Gastroesophageal sphincter (tissue), 4 donors: ENCODE measurements around the gene ABHD12. TPM values are rescaled to one million over a fixed set of nuclear protein-coding genes. Genes with fewer than 3 reads are reported as not detected.

ENCODE experiments used
- ATAC-seq: fragments of 150-250 bp; one replicate; pipeline ENCODE4 v1.9.1; 2016; ENCODE audit warnings: mild to moderate bottlenecking, moderate library complexity
- H3K27ac ChIP-seq, 4 donors: fragments of 200-600 bp; sonication (generic) in 3 of 4; 1 replicate in 3 of 4; 2 replicates in 1 of 4; pipeline ENCODE4 v1.5.1; 2016 to 2019
- H3K27me3 ChIP-seq: fragments of 200-600 bp; sonication (generic); one replicate; pipeline ENCODE4 v1.5.1; 2019
- H3K36me3 ChIP-seq, 2 donors: fragments of 200-600 bp; sonication (generic); one replicate each; pipeline ENCODE4 v1.5.1; 2019; ENCODE audit warnings: control low read depth in 1 of 2
- H3K4me1 ChIP-seq, 3 donors: fragments of 200-600 bp; sonication (generic); 1 replicate in 2 of 3; 2 replicates in 1 of 3; pipeline ENCODE4 v1.5.1; 2016 to 2019; ENCODE audit warnings: control low read depth in 2 of 3
- H3K4me3 ChIP-seq, 2 donors: fragments of 200-600 bp; sonication (generic); one replicate each; pipeline ENCODE4 v1.5.1; 2019; ENCODE audit warnings: mild to moderate bottlenecking in 1 of 2, moderate library complexity in 1 of 2
- H3K9me3 ChIP-seq, 3 donors: fragments of 200-600 bp; sonication (generic); one replicate each; pipeline ENCODE4 v1.5.1; 2017 to 2019; ENCODE audit warnings: control low read depth in 2 of 3
- CTCF ChIP-seq, 4 experiments: fragments of 200-600 bp in 2 of 4; fragments of 450-650 bp in 2 of 4; sonication (generic) in 1 of 4; IDR thresholded peaks; one replicate each; pipeline ENCODE4 v1.5.1; 2017 to 2019; ENCODE audit warnings: antibody characterized with exemption in 4 of 4, mild to moderate bottlenecking in 2 of 4, moderate library complexity in 2 of 4
- EP300 ChIP-seq: sonication (generic); formaldehyde crosslinking; IDR thresholded peaks from one replicate; pipeline ENCODE4 v1.6.1; 2017; ENCODE audit warnings: antibody characterized with exemption, mild to moderate bottlenecking
- POLR2A ChIP-seq, 2 donors: fragments of 450-650 bp; IDR thresholded peaks; one replicate each; pipeline ENCODE4 v1.6.1; 2017; ENCODE audit warnings: antibody characterized with exemption in 2 of 2, mild to moderate bottlenecking in 2 of 2, moderate library complexity in 1 of 2
- POLR2AphosphoS5 ChIP-seq: sonication (generic); formaldehyde crosslinking; IDR thresholded peaks from one replicate; pipeline ENCODE4 v1.6.1; 2017; ENCODE audit warnings: antibody characterized with exemption
- WGBS, 2 donors: methylation state at CpG; one replicate each; pipeline ENCODE4 v1.1.5; 2018; ENCODE audit warnings: low coverage in 1 of 2; 5-methylcytosine and 5-hydroxymethylcytosine counted together
- total RNA-seq, 4 donors: library from RNA; depleted of rRNA; stranded (reverse); fragments of >200 nt; gene quantifications; one replicate each; pipeline ENCODE4 v1.1.0, GENCODE V29; 2016

Gene ABHD12
- total RNA-seq, 4 donors from 2014 or later, result 19.2 to 45.9 (median 39.3) TPM

- H3K27ac ChIP-seq, result no peak overlapping the region
- H3K9me3 ChIP-seq, result no peaks in the 10 kb centered on the region
- TF ChIP-seq POLR2A (IDR thresholded peaks at IDR 0.05), result no peak
- TF ChIP-seq CTCF (IDR thresholded peaks at IDR 0.05), result no peak
- no peak for TF ChIP-seq POLR2AphosphoS5
- no peak for TF ChIP-seq EP300
- peaks cover 0 to 36% (median 4%) of the 10 kb centered on the region in 3 donors for H3K4me1 ChIP-seq
- 0 to 49% methylated on average over 1 to 3 of the region's 3 CpGs for WGBS, 2 donors
- no peaks in the 10 kb centered on the region for H3K27me3 ChIP-seq
- ATAC-seq, result no peak
- no peak overlapping the region for H3K4me3 ChIP-seq
- no peaks in the 10 kb centered on the region for H3K36me3 ChIP-seq
These were observed 37.3 kb downstream of the ABHD12 start for GRCh38 chr20:25353353-25353746.

- no peak overlapping the region for H3K27ac ChIP-seq
- TF ChIP-seq CTCF (IDR thresholded peaks at IDR 0.05) (no peak), POLR2A (IDR thresholded peaks at IDR 0.05) (no peak), EP300 (no peak), POLR2AphosphoS5 (no peak)
- H3K9me3 ChIP-seq, result no peaks in the 10 kb centered on the region
- no peaks in the 10 kb centered on the region for H3K36me3 ChIP-seq
- 63 to 88% methylated on average over 3 of the region's 3 CpGs for WGBS, 2 donors
- peaks cover 0 to 36% (median 4%) of the 10 kb centered on the region in 3 donors for H3K4me1 ChIP-seq
- no peaks in the 10 kb centered on the region for H3K27me3 ChIP-seq
- no peak for ATAC-seq
- H3K4me3 ChIP-seq, result no peak overlapping the region
These were observed 37.9 kb downstream of the ABHD12 start for GRCh38 chr20:25352746-25353145.

GRCh38 chr20:25351024-25351360, 39.6 kb downstream of the ABHD12 start:
- Histone ChIP-seq H3K27ac (no peak overlapping the region), H3K9me3 (no peaks in the 10 kb centered on the region), H3K36me3 (no peaks in the 10 kb centered on the region), H3K4me3 (no peak overlapping the region), H3K4me1 (peaks cover 0 to 36% (median 4%) of the 10 kb centered on the region in 3 donors), H3K27me3 (no peaks in the 10 kb centered on the region)
- ATAC-seq, result no peak
- TF ChIP-seq POLR2A (IDR thresholded peaks at IDR 0.05), result no peak
- no peak for TF ChIP-seq POLR2AphosphoS5
- TF ChIP-seq CTCF (IDR thresholded peaks at IDR 0.05), result no peak
- TF ChIP-seq EP300, result no peak

GRCh38 chr20:25346349-25346748, 44.3 kb downstream of the ABHD12 start:
- no peak for ATAC-seq
- whole genome bisulfite sequencing, 2 donors, result 87 to 90% methylated on average over 2 to 3 of the region's 6 CpGs
- TF ChIP-seq EP300, result no peak
- no peak for TF ChIP-seq POLR2A (IDR thresholded peaks at IDR 0.05)
- TF ChIP-seq POLR2AphosphoS5, result no peak
- no peak for TF ChIP-seq CTCF (IDR thresholded peaks at IDR 0.05)

GRCh38 chr20:25345721-25346120, 44.9 kb downstream of the ABHD12 start:
- no peak for ATAC-seq
- 75 to 82% methylated on average over 1 of the region's 1 CpG for WGBS, 2 donors

More at GRCh38 chr20:25346349-25346748, 44.3 kb downstream of the ABHD12 start:
- H3K4me1 ChIP-seq, result no peaks in the 10 kb centered on the region
- no peaks in the 10 kb centered on the region for H3K27me3 ChIP-seq
- H3K9me3 ChIP-seq, result no peaks in the 10 kb centered on the region
- no peaks in the 10 kb centered on the region for H3K36me3 ChIP-seq
- H3K27ac ChIP-seq, result no peak overlapping the region
- H3K4me3 ChIP-seq, result no peak overlapping the region

More at GRCh38 chr20:25345721-25346120, 44.9 kb downstream of the ABHD12 start:
- TF ChIP-seq EP300, result no peak
- TF ChIP-seq CTCF (IDR thresholded peaks at IDR 0.05), result no peak
- TF ChIP-seq POLR2A (IDR thresholded peaks at IDR 0.05), result no peak
- TF ChIP-seq POLR2AphosphoS5, result no peak
- Histone ChIP-seq H3K4me3 (no peak overlapping the region), H3K36me3 (no peaks in the 10 kb centered on the region), H3K4me1 (no peaks in the 10 kb centered on the region), H3K27me3 (no peaks in the 10 kb centered on the region), H3K9me3 (no peaks in the 10 kb centered on the region), H3K27ac (no peak overlapping the region)
